A673 (cell line): ENCODE data around the gene TCP11L2. TPM values are rescaled to one million over a fixed set of nuclear protein-coding genes. Genes with fewer than 3 reads are reported as not detected.
"Not testable (repeated sequence)": the region's sequence is repeated elsewhere in the genome, so short reads cannot be mapped to it uniquely, and the experiment has no call there.

Experiments
- BruUV-seq: library from RNA; stranded (reverse); fragments of 400-500 nt; replicated peaks from 2 replicates; lab custom pipeline; 2021; lab: Mats Ljungman, UMichigan
- CTCF ChIA-PET: fragments of 300-600 bp; sonication (Branson Sonifier 250); formaldehyde crosslinking; loops from one replicate; lab custom pipeline; 2022; ENCODE audit warnings: antibody characterized with exemption; lab: Charles Lee
- POLR2A ChIA-PET: fragments of 300-600 bp; sonication (Branson Sonifier 250); formaldehyde crosslinking; loops from one replicate; lab custom pipeline; 2022; ENCODE audit warnings: antibody characterized with exemption; ENCODE audit not compliant: low non-redundant PET; lab: Charles Lee
- DNase-seq: peaks from one replicate; pipeline ENCODE4 v3.0.0-alpha.2; 2015; ENCODE audit warnings: low spot score
- H3K27ac ChIP-seq: fragments of 200-600 bp; sonication (generic); 2 replicates; pipeline ENCODE4 v1.5.1; 2016; ENCODE audit warnings: mixed run types, low read depth, mild to moderate bottlenecking, mixed read lengths, antibody characterized with exemption, low read length; ENCODE audit not compliant: poor library complexity, severe bottlenecking
- H3K27me3 ChIP-seq: fragments of 200-600 bp; sonication (generic); replicated peaks from 2 replicates; pipeline ENCODE4 v1.6.1; 2017; ENCODE audit warnings: mixed run types, low read depth, mild to moderate bottlenecking, mixed read lengths, antibody characterized with exemption, low read length; ENCODE audit not compliant: insufficient read depth, poor library complexity
- H3K36me3 ChIP-seq: fragments of 200-600 bp; sonication (generic); 2 replicates; pipeline ENCODE4 v1.6.1; 2016; ENCODE audit warnings: mixed run types, mild to moderate bottlenecking, mixed read lengths, antibody characterized with exemption, low read length; ENCODE audit not compliant: insufficient read depth, poor library complexity, severe bottlenecking
- H3K4me1 ChIP-seq: fragments of 200-600 bp; sonication (generic); 2 replicates; pipeline ENCODE4 v1.6.1; 2017; ENCODE audit warnings: mixed run types, mild to moderate bottlenecking, mixed read lengths, antibody characterized with exemption, low read length; ENCODE audit not compliant: insufficient read depth, poor library complexity, severe bottlenecking
- H3K4me3 ChIP-seq: fragments of 200-600 bp; sonication (generic); 2 replicates; pipeline ENCODE4 v1.5.1; 2016; ENCODE audit warnings: low read depth, mixed run types, mild to moderate bottlenecking, mixed read lengths, low read length; ENCODE audit not compliant: poor library complexity, severe bottlenecking
- H3K9me3 ChIP-seq: fragments of 200-600 bp; sonication (generic); 2 replicates; pipeline ENCODE4 v1.6.1; 2016; ENCODE audit warnings: mixed run types, low read depth, mild to moderate bottlenecking, mixed read lengths, antibody characterized with exemption, low read length; ENCODE audit not compliant: poor library complexity, severe bottlenecking
- EZH2 ChIP-seq: fragments of 200-600 bp; sonication (generic); IDR thresholded peaks from 2 replicates; pipeline ENCODE4 v1.6.1; 2017; ENCODE audit warnings: borderline replicate concordance, low read depth, mild to moderate bottlenecking, mixed read lengths, antibody characterized with exemption, low read length; ENCODE audit not compliant: poor library complexity, severe bottlenecking
- intact Hi-C: fragments of 100-400 bp; cut with micrococcal nuclease; formaldehyde crosslinking; loops from one replicate; pipeline ENCODE4 v1.10.0; 2022; ENCODE audit not compliant: unreplicated experiment
- total RNA-seq: library from RNA; stranded (reverse); gene quantifications from 2 replicates; pipeline ENCODE4 v1.2.3, GENCODE V29; 2021
- TF ChIP-seq, protein P1 (sequence below): fragments of 300-800, 200-600 bp; sonication (generic); conservative IDR thresholded peaks from 2 replicates; pipeline ENCODE4 v1.5.1; 2017; ENCODE audit warnings: low read depth, mild to moderate bottlenecking, antibody characterized with exemption, low read length, moderate library complexity, mixed read lengths

Gene TCP11L2
- total RNA-seq, 1 experiment from 2014 or later = 0.39 TPM

DNA sequence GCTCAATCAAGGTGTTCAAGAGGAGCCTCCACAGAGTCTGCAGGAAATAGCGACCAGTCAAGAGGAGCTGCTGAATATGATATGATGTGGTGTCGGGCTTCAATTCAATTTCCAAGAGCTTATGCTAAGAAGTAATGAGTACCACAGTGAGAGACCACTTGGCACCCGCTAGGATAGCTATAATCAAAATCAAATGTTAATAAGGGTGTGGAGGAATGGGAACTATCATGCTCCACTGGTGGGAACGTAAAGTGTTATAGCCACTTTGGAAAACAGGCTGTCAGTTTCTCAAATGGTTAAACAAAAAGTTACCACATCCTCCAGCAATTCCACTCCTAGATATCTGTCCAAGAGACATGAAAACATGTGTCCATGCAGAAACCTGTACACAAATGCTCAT, 61.7 kb downstream of the TCP11L2 start:
- TF ChIP-seq EZH2 = no peak
- Histone ChIP-seq H3K4me1 (no peaks in the 10 kb centered on the region), H3K9me3 (no peaks in the 10 kb centered on the region), H3K27ac (no peak overlapping the region), H3K36me3 (no peaks in the 10 kb centered on the region), H3K4me3 (no peak overlapping the region), H3K27me3 (no peaks in the 10 kb centered on the region)
- intact Hi-C loops = no loop called here
- BruUV-seq = no TSS peak
- POLR2A ChIA-PET = no interaction called here
- DNase-seq = no peak
- CTCF ChIA-PET = no interaction called here

DNA sequence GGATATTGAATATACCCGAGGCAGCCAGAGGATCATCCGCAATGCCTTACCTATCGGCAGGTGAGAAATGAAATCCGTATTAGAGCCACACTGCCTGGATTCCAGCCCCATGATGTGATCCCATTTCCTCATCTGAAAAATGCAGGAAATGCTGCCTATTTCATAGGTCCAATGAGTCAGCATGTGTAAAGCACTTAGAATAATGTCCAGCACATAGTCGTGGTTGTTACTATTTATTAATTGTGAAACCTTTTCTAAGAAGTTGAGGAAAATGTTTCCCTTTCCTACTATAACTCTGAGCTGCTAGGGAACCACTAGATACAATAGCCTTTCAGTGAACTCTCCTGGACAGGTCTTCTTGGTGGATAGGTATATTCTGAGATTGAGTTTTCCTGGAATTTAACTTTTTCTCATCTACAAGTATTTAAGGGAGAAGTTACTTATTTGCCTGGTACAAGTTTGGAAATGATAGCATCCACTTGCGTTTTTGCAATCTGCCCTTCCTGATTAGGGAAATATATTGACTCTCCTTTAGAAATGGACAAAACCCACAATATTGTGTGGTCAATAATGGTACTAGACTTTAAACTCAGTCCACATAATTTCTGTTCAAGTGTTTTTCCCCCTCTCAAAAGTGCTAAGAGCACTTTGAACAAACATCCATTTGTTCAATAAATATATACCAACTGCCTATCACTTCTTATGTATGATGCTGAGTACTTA, 67.3 kb downstream of the TCP11L2 start:
- BruUV-seq = no TSS peak
- Histone ChIP-seq H3K4me3 (no peak overlapping the region), H3K36me3 (no peaks in the 10 kb centered on the region), H3K9me3 (no peaks in the 10 kb centered on the region), H3K27me3 (no peaks in the 10 kb centered on the region), H3K27ac (no peak overlapping the region), H3K4me1 (no peaks in the 10 kb centered on the region)
- TF ChIP-seq, protein P1, sequence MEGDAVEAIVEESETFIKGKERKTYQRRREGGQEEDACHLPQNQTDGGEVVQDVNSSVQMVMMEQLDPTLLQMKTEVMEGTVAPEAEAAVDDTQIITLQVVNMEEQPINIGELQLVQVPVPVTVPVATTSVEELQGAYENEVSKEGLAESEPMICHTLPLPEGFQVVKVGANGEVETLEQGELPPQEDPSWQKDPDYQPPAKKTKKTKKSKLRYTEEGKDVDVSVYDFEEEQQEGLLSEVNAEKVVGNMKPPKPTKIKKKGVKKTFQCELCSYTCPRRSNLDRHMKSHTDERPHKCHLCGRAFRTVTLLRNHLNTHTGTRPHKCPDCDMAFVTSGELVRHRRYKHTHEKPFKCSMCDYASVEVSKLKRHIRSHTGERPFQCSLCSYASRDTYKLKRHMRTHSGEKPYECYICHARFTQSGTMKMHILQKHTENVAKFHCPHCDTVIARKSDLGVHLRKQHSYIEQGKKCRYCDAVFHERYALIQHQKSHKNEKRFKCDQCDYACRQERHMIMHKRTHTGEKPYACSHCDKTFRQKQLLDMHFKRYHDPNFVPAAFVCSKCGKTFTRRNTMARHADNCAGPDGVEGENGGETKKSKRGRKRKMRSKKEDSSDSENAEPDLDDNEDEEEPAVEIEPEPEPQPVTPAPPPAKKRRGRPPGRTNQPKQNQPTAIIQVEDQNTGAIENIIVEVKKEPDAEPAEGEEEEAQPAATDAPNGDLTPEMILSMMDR = no peak
- no peak for TF ChIP-seq EZH2
- POLR2A ChIA-PET = no interaction called here
- intact Hi-C loops = no loop called here
- DNase-seq = no peak
- CTCF ChIA-PET = no interaction called here

DNA sequence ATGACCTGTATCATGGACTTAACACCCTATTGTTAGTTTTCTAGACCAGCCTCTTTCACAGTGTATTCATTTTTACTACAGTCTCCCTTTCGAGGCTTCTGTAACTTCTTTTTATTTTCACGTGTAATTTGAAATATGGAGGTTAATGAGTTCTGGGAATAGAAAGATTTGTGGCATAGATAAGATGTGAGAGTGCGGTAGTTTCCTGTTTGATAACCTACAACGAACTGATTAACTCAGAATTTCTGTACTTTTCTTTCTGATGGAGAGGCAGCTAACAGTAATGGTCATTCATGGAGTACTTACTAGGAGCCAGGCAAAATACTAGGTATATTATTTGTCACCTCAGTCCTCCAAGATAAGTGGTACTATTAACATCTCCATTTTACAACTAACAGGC, 76.3 kb downstream of the TCP11L2 start:
- CTCF ChIA-PET = no interaction called here
- Histone ChIP-seq H3K27me3 (no peaks in the 10 kb centered on the region), H3K4me1 (no peaks in the 10 kb centered on the region), H3K27ac (no peak overlapping the region), H3K9me3 (no peaks in the 10 kb centered on the region), H3K4me3 (no peak overlapping the region), H3K36me3 (no peaks in the 10 kb centered on the region)
- TF ChIP-seq, protein P1 = no peak
- TF ChIP-seq EZH2 = no peak
- DNase-seq = no peak
- BruUV-seq = no TSS peak
- intact Hi-C loops = no loop called here
- POLR2A ChIA-PET = no interaction called here

DNA sequence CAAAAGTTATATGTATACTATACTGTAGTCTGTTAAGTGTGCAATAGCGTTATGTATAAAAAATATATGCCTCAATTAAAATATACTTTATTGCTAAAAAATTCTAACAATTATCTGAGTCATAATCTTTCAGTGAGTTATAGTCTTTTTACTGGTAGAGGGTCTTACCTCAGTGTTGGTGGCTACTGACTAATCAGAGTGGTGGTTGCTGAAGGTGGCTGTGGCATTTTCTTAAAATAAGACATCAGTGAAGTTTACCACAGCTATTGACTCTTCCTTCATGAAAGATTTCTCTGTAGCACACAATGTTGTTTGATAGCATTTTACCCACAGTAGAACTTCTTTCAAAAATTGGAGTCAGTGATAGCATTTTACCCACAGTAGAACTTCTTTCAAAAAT, 78.4 kb downstream of the TCP11L2 start:
- POLR2A ChIA-PET = no interaction called here
- TF ChIP-seq, protein P1 = no peak
- TF ChIP-seq EZH2 = no peak
- DNase-seq = no peak
- Histone ChIP-seq H3K36me3 (no peaks in the 10 kb centered on the region), H3K27ac (no peak overlapping the region), H3K4me3 (no peak overlapping the region), H3K9me3 (no peaks in the 10 kb centered on the region), H3K27me3 (no peaks in the 10 kb centered on the region), H3K4me1 (no peaks in the 10 kb centered on the region)
- BruUV-seq = no TSS peak
- intact Hi-C loops = loop anchor here (10.0 kb wide), 2 partner anchors 724 to 1224 kb away; no protein-coding TSS in a partner anchor
- CTCF ChIA-PET = no interaction called here

DNA sequence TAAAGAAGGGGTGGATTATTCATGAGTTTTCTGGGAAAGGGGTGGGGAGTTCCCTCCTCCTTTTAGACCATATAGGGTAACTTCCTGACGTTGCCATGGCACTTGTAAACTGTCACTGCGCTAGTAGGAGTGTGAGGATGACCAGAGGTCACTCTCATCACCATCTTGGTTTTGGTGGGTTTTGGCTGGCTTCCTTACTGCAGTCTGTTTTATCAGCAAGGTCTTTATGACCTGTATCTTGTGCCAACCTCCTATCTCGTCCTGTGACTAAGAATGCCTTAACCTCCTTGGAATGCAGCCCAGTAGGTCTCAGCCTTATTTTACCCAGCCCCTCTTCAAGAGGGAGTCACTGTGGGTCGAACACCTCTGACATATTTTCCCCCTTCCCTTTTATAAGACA, 79.3 kb downstream of the TCP11L2 start:
- CTCF ChIA-PET, H3K4me1 ChIP-seq, DNase-seq, BruUV-seq, H3K27ac ChIP-seq, H3K36me3 ChIP-seq, H3K9me3 ChIP-seq, H3K4me3 ChIP-seq, H3K27me3 ChIP-seq, POLR2A ChIA-PET: not testable (repeated sequence)
- intact Hi-C loops = loop anchor here (10.0 kb wide), 2 partner anchors 723 to 1223 kb away; no protein-coding TSS in a partner anchor
